ENCODE results near the gene LYPD3. TPM values are rescaled to one million over a fixed set of nuclear protein-coding genes. Genes with fewer than 3 reads are reported as not detected.
A peak's percentile ranks its signal among the peaks of the same experiment; 100 is the strongest.

LYPD3 gene
- total and polyA plus RNA-seq, 12 donors: 0.18 to 1.9 (median 0.84) TPM

DNA sequence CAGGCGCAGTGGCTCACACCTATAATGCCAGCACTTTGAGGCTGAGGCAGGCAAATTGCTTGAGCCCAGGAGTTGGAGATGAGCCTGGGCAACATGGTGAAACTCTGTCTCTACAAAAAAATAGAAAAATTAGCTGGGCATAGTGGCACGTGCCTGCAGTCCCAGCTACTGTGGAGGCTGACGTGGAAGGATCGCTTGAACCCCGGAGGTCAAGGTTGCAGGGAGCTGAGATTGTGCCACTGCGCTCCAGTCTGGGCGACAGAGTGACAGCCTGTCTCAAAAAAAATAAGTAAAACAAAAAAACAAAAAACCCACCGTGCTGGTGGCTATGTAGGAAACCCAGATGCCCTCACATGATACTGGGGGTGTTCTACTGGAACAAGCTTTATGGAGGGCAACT, 22.8 kb upstream of the LYPD3 start:
- no peak overlapping the region for H3K4me3 ChIP-seq
- no peak overlapping the region for H3K27ac ChIP-seq
- intact Hi-C loops (cut with DNase I): no loop called here
- peaks cover 0 to 6% of the 10 kb centered on the region in 2 donors for H3K4me1 ChIP-seq (replicated peaks in 1 of 2)
- H3K27me3 ChIP-seq: no peaks in the 10 kb centered on the region
- 50 to 59% (median 56%) methylated on average over 8 of the region's 8 CpGs for WGBS, 4 donors
- no peaks in the 10 kb centered on the region for H3K36me3 ChIP-seq (replicated peaks in 1 of 2)
- H3K9me3 ChIP-seq (replicated peaks in 1 of 3): no peaks in the 10 kb centered on the region
- TF ChIP-seq POLR2A (IDR thresholded peaks at IDR 0.05) (no peak), CTCF (IDR thresholded peaks at IDR 0.05) (no peak)
- peak in 3 of 7 donors; percentile 45 to 63 (median 52) for DNase-seq

DNA sequence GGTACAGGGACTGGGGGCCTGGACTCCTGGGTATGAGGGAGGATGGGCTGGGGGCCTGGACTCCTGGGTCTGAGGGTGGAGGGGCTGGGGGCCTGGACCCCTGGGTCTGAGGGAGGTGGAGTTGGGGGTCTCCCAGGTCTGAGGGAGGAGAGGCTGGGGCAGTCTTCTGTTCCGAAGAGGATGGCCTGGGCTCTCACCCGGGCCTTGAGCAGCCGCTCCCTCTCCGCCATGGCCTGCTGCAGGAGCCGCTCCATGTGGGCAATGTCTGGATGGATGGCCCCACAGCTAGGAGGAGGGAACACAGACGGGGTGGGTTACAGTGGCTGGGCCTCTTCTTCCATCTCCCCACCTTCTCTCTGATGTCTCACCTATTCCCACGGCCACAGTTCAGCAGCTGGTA, 21.0 kb upstream of the LYPD3 start:
- WGBS, 4 donors: 89 to 100% (median 98%) methylated on average over 4 to 7 of the region's 7 CpGs
- peaks cover 0 to 6% of the 10 kb centered on the region in 2 donors for H3K4me1 ChIP-seq (replicated peaks in 1 of 2)
- H3K27ac ChIP-seq: no peak overlapping the region
- no peaks in the 10 kb centered on the region for H3K36me3 ChIP-seq (replicated peaks in 1 of 2)
- DNase-seq: no peak
- H3K9me3 ChIP-seq (replicated peaks in 1 of 3): no peaks in the 10 kb centered on the region
- H3K4me3 ChIP-seq: no peak overlapping the region
- no peaks in the 10 kb centered on the region for H3K27me3 ChIP-seq
- TF ChIP-seq POLR2A (IDR thresholded peaks at IDR 0.05): no peak
- no peak for TF ChIP-seq CTCF (IDR thresholded peaks at IDR 0.05)
- intact Hi-C loops (cut with DNase I): no loop called here

- Histone ChIP-seq H3K27me3 (no peaks in the 10 kb centered on the region), H3K4me1 (replicated peaks in 1 of 2) (peaks cover 0 to 6% of the 10 kb centered on the region in 2 donors), H3K9me3 (replicated peaks in 1 of 3) (no peaks in the 10 kb centered on the region), H3K27ac (no peak overlapping the region), H3K36me3 (replicated peaks in 1 of 2) (no peaks in the 10 kb centered on the region), H3K4me3 (no peak overlapping the region)
- TF ChIP-seq CTCF (IDR thresholded peaks at IDR 0.05) (no peak), POLR2A (IDR thresholded peaks at IDR 0.05) (no peak)
- intact Hi-C loops (cut with DNase I): no loop called here
- 65 to 75% (median 71%) methylated on average over 6 of the region's 6 CpGs for WGBS, 4 donors
- no peak for DNase-seq
These were observed 20.5 kb upstream of the LYPD3 start for GRCh38 chr19:43485951-43486350.

DNA sequence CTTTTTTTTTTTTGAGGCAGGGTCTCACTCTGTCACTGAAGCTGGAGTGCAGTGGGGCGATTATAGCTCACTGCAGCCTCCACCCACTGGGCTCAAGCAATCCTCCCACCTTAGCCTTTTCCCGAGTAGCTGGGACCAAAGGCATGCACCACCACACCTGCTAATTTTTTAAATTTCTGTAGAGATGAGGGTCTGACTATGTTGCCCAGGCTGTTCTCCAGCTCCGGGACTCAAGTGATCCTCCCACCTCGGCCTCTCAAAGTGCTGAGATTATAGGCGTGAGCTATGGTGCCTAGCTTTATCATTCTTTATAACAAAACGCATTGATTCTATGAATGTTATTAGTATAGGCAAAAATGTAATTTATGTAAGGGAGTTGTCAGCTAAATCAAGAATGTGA, 17.9 kb upstream of the LYPD3 start:
- intact Hi-C loops (cut with DNase I): no loop called here
- DNase-seq: no peak
- no peak for TF ChIP-seq POLR2A (IDR thresholded peaks at IDR 0.05)
- no peak for TF ChIP-seq CTCF (IDR thresholded peaks at IDR 0.05)
- peaks cover 0 to 4% of the 10 kb centered on the region in 2 donors for H3K4me1 ChIP-seq (replicated peaks in 1 of 2)
- no peaks in the 10 kb centered on the region for H3K27me3 ChIP-seq
- H3K9me3 ChIP-seq (replicated peaks in 1 of 3): no peaks in the 10 kb centered on the region
- no peak overlapping the region for H3K4me3 ChIP-seq
- H3K36me3 ChIP-seq (replicated peaks in 1 of 2): no peaks in the 10 kb centered on the region
- H3K27ac ChIP-seq: no peak overlapping the region
- 93 to 97% (median 95%) methylated on average over 6 of the region's 6 CpGs for WGBS, 4 donors
